Epidermal melanocyte (primary cell): ENCODE results near the gene CHST2.
"Not testable (repeated sequence)": the region's sequence is repeated elsewhere in the genome, so short reads cannot be mapped to it uniquely, and the experiment has no call there.

Source experiments
- DNase-seq: peaks from one replicate; pipeline ENCODE4 v3.0.0; 2011; ENCODE audit warnings: low spot score; ENCODE audit not compliant: insufficient read length

CHST2 gene

DNA sequence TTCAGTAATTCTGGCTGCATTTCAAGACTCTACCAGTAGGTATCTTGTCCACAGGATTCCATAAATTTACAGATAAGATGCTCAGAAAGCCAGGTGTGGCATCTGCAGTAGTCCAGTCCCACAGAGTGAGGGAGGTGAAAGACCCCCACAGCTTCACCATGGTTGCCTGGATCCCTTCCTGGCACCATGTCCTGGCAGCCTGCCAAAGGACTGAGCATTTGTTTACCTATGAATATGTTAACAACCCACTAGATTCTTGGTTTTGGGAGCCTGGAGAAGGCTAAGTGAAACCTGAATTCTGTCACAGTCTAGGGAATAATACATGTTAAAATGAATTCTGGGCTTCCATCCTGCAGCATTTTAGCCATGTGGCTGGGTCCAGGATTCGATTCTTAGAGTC, 14.9 kb downstream of the CHST2 start:
- DNase-seq, result no peak

GRCh38 chr3:143135150-143135549, 15.6 kb downstream of the CHST2 start:
- peak; percentile 75 for DNase-seq

GRCh38 chr3:143137435-143138036, 18.0 kb downstream of the CHST2 start:
- DNase-seq, result no peak

- no peak for DNase-seq
These were observed 19.4 kb downstream of the CHST2 start for GRCh38 chr3:143138953-143139352.

- DNase-seq, result no peak
These were observed 20.2 kb downstream of the CHST2 start for GRCh38 chr3:143139762-143140161.

- DNase-seq, result no peak
These were observed 21.0 kb downstream of the CHST2 start for GRCh38 chr3:143140550-143140949.

DNA sequence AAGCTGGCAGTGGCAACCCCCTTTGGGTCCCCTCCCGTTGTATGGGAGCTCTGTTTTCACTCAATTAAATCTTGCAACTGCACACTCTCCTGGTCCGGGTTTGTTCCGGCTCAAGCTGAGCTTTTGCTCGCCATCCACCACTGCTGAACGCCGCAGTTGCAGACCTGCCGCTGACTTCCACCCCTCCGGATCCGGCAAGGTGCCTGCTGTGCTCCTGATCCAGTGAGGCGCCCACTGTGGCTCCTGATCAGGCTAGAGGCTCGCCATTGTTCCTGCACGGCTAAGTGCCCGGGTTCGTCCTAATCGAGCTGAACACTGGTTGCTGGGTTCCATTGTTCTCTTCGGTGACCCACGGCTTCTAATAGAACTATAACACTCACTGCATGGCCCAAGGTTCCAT, 22.8 kb downstream of the CHST2 start:
- no peak for DNase-seq

GRCh38 chr3:143145906-143146305, 26.3 kb downstream of the CHST2 start:
- no peak for DNase-seq

GRCh38 chr3:143146486-143147274, 27.1 kb downstream of the CHST2 start:
- DNase-seq, result no peak

GRCh38 chr3:143147707-143148106, 28.1 kb downstream of the CHST2 start:
- DNase-seq, result no peak

GRCh38 chr3:143150071-143150470, 30.5 kb downstream of the CHST2 start:
- DNase-seq, result no peak

DNA sequence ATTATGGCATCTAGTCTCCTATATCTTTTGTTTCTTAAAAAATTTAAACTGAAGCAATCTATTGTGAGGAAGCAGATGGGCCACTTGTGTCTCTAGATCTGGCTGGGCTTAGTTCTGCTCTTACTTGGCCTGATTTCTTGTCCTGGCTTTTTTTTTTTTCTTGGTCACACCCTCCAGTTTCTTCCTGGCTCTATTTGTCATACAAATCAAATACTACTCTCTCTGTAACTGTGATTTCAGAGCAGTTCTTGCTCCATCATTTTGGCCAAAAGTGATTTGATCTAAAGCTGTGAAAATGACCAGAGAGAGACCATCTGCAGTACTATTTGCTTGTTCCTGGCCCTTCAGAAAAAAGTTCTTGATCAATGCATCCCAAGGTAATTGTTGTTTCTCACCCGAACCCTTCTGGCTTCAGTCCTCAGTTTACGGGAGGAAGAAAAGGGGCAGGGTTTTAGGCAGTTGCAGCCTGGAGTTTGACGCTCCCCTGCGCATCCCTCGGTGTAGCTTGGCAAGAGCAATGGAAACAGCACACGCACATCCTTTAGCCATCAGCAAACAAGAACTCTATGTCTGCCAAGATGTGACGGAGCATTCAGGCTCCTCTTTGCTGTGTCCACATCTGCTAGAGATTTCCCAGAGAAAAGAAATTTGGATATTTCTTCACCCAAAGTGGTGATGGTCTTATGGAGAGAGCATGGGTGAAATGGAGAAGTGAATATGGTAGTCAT, 31.6 kb downstream of the CHST2 start:
- no peak for DNase-seq

- DNase-seq, result no peak
These were observed 32.5 kb downstream of the CHST2 start for GRCh38 chr3:143152043-143152442.

DNA sequence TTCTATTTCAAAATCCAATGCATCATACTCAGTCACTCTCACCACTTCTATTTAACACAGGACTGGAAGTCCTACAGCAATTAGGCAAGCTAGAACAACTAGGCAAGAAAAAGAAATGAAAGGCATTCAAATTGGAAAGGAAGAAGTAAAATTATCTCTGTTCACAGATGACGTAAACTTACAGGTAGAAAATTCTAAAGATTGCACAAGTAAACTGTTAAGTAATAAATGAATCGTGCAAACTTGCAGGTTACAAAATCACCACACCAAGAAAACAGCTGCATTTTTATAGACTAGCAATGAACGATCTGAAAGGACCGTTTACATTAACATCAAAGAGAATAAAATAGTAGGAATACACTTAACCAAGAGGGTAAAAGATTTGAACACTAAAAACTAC, 36.2 kb downstream of the CHST2 start:
- DNase-seq, result no peak

DNA sequence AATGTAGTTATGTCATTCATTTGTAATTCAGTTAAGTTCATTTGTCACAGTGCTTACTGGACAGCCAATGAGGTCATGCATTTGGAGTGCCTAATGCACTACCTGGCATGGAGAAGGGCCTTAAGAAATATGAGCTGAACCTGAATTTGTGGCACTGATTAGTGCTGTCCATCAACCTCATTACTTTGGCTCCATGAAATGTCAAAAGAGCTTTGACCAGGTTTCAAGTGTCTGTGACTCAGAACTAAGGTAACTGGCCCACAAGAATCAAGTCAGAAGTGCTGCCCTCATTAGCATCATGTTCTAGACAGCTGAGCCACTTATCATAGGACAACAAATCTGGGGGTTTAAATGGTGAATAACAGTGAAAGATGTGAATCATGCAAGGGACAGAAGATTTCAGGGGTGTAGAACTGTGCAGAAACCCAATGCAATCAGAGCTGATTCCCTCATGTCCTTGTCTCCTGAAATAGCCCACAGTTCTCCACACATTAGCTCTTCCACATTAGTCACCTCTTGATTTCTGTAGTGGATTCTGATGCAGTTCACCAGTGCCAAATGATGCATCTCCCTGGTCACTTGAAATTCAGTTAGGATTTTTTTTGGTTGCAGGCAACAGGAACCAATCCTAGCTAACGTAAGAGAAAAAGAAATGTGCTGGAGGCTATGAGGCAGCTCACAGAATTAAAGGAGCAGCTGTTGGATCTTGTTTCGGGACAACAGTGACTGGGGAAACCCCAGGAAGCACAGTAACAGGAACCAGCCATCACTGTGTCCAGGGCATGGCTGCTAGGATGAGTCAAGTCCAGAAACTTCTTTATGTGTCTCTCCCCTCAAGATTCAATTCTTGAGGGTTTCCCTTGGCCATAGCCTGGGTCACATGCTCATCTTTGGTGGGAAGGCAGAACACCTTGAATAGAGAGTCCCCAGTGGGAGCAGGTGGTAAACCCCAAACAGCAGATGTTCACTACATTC, 38.7 kb downstream of the CHST2 start:
- no peak for DNase-seq

DNA sequence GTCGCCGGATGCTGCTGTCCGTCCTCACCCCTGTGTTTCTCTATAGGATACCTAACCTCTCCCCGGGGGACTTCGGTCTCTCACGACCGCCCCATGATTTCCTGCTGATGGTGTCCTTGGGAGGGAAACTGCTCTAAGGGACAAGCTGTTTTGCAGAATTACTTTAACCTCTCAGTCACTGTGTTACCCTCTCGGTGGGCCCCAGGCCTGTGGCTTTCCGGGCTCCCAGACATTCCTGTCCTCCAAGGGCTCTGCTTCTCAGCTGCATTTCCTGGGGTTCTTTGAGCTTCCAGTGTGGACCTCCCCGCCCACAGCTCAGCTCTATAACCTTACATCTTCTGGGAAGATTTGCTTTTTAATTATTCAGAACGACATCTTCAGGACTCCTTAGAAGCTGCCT, 40.9 kb downstream of the CHST2 start:
- DNase-seq, result no peak

DNA sequence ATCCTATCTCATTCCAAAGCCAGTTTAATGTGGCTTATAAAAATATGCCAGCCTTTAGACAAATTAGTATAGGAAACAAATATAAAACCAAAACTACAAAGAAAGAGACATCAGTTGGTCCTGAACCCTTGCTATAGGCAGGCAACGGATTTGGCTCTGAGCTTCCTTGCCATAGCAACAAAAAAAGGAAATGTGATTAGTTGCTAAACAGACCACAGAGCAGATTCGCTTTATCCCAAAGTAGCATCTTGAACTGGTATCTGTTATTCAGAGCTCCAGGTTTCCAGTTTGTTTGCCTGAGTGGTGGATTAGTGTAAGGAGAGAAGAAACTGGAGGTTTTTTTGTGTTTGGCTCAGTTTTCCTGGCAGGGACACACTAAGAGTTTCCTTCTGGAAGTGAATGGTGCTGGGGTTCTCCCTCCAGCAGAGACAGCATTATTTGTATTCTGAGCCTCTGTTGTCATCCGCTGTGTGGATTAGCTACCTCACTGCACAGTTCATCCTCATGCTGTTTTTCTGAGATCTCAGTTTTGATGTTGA, 44.1 kb downstream of the CHST2 start:
- DNase-seq, result no peak

GRCh38 chr3:143165211-143165610, 45.6 kb downstream of the CHST2 start:
- no peak for DNase-seq

DNA sequence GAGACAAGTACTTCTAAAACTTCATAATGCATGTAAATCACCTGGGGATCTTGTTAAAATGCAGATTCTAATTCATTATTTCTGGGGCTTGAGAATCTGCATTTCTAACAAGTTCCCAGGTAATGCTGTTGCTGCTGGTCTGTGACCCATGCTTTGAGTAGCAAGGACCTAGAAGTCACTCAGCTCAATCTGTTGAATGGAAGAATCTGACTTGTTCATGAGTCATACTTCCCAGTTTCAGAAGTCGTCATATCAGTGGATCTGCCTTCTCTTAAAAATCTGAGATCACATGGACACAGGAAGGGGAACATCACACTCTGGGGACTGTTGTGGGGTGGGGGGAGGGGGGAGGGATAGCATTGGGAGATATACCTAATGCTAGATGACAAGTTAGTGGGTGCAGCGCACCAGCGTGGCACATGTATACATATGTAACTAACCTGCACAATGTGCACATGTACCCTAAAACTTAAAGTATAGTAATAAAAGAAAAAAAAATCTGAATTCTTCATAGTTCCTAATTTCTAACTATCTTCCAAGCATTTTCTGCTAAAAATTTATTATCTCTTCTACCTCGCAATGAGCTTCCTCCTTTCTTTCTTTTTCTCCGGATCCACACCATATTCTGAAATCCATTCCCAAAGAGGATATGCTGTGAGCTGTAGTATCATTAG, 46.2 kb downstream of the CHST2 start:
- DNase-seq, result not testable (repeated sequence)

- no peak for DNase-seq
These were observed 46.8 kb downstream of the CHST2 start for GRCh38 chr3:143166376-143166775.
